WTC11 (cell line): Measurements from ENCODE around the gene LTBP3. TPM values are rescaled to one million over a fixed set of nuclear protein-coding genes. Genes with fewer than 3 reads are reported as not detected.

ENCODE experiments used
- ATAC-seq: fragments of 200-7000 bp; cut with Tn5 transposase; 2 replicates; pipeline ENCODE4 v1.10.0; 2021; ENCODE audit warnings: mild to moderate bottlenecking, moderate library complexity
- CTCF ChIA-PET: fragments of 300-600 bp; sonication (Branson Sonifier 250); formaldehyde crosslinking; loops from one replicate; lab custom pipeline; 2021; ENCODE audit warnings: antibody characterized with exemption; lab: Charles Lee
- POLR2A ChIA-PET: fragments of 350-600 bp; sonication (Branson Sonifier 250); formaldehyde crosslinking; loops from one replicate; lab custom pipeline; 2021; ENCODE audit warnings: antibody characterized with exemption; lab: Charles Lee
- DNase-seq: peaks from one replicate; pipeline ENCODE4 v3.0.0; 2021; ENCODE audit warnings: low spot score
- H3K27ac Mint-ChIP-seq: 2 replicates; pipeline ENCODE4 v1.8.0; 2021; ENCODE audit warnings: mixed read lengths
- H3K27me3 Mint-ChIP-seq: 2 replicates; pipeline ENCODE4 v1.8.0; 2021; ENCODE audit warnings: low read depth, mild to moderate bottlenecking, moderate library complexity, mixed read lengths
- H3K36me3 Mint-ChIP-seq: 2 replicates; pipeline ENCODE4 v1.8.0; 2021; ENCODE audit warnings: mixed read lengths
- H3K4me1 Mint-ChIP-seq: 2 replicates; pipeline ENCODE4 v1.8.0; 2022; ENCODE audit warnings: mixed read lengths
- H3K4me3 Mint-ChIP-seq: 2 replicates; pipeline ENCODE4 v1.8.0; 2021; ENCODE audit warnings: mild to moderate bottlenecking, moderate library complexity, mixed read lengths
- H3K9me3 Mint-ChIP-seq: 2 replicates; pipeline ENCODE4 v1.8.0; 2021; ENCODE audit warnings: mixed read lengths
- AR ChIP-seq: fragments of 250-450 bp; sonication (Bioruptor Pico); IDR thresholded peaks from 2 replicates; pipeline ENCODE4 v1.9.0; 2021; ENCODE audit warnings: mild to moderate bottlenecking
- ARID4B ChIP-seq: sonication (generic); formaldehyde crosslinking; IDR thresholded peaks from 2 replicates; pipeline ENCODE4 v1.8.0; 2023; ENCODE audit warnings: missing genetic modification reagents, mild to moderate bottlenecking, borderline replicate concordance
- CBFB ChIP-seq: sonication (generic); formaldehyde crosslinking; IDR thresholded peaks from 2 replicates; pipeline ENCODE4 v1.8.1; 2022; ENCODE audit warnings: mild to moderate bottlenecking, low read depth, missing genetic modification reagents
- CDX4 ChIP-seq: fragments of 250-450 bp; sonication (Bioruptor Pico); IDR thresholded peaks from 2 replicates; pipeline ENCODE4 v1.9.0; 2021; ENCODE audit warnings: moderate library complexity, mild to moderate bottlenecking, inconsistent platforms, borderline replicate concordance
- E2F4 ChIP-seq: sonication (generic); formaldehyde crosslinking; IDR thresholded peaks from 2 replicates; pipeline ENCODE4 v1.8.1; 2022; ENCODE audit warnings: low read depth, mild to moderate bottlenecking, moderate library complexity, missing genetic modification reagents, borderline replicate concordance
- EMX1 ChIP-seq: fragments of 250-450 bp; sonication (Bioruptor Pico); IDR thresholded peaks from 2 replicates; pipeline ENCODE4 v1.8.0; 2021; ENCODE audit warnings: mild to moderate bottlenecking
- ESRRA ChIP-seq: sonication (generic); formaldehyde crosslinking; IDR thresholded peaks from 2 replicates; pipeline ENCODE4 v1.8.1; 2022; ENCODE audit warnings: mild to moderate bottlenecking, missing genetic modification reagents, borderline replicate concordance
- FOXP4 ChIP-seq: sonication (generic); formaldehyde crosslinking; IDR thresholded peaks from 2 replicates; pipeline ENCODE4 v1.8.0; 2022; ENCODE audit warnings: mild to moderate bottlenecking, missing genetic modification reagents
- MYBL2 ChIP-seq: sonication (generic); formaldehyde crosslinking; IDR thresholded peaks from 2 replicates; pipeline ENCODE4 v1.8.1; 2023; ENCODE audit warnings: mild to moderate bottlenecking, moderate library complexity, missing genetic modification reagents
- NFE2L1 ChIP-seq: sonication (generic); formaldehyde crosslinking; IDR thresholded peaks from 2 replicates; pipeline ENCODE4 v1.8.1; 2023; ENCODE audit warnings: missing genetic modification reagents
- RELA ChIP-seq: sonication (generic); formaldehyde crosslinking; IDR thresholded peaks from 2 replicates; pipeline ENCODE4 v1.8.1; 2022; ENCODE audit warnings: missing genetic modification reagents, mild to moderate bottlenecking, borderline replicate concordance
- TCF7 ChIP-seq: sonication (generic); formaldehyde crosslinking; IDR thresholded peaks from 2 replicates; pipeline ENCODE4 v1.8.0; 2022; ENCODE audit warnings: mild to moderate bottlenecking, low read depth, missing genetic modification reagents, moderate library complexity
- TEAD4 ChIP-seq: sonication (generic); formaldehyde crosslinking; IDR thresholded peaks from 2 replicates; pipeline ENCODE4 v1.8.0; 2022; ENCODE audit warnings: mild to moderate bottlenecking, missing genetic modification reagents
- USF2 ChIP-seq: sonication (generic); formaldehyde crosslinking; IDR thresholded peaks from 2 replicates; pipeline ENCODE4 v1.8.1; 2023; ENCODE audit warnings: mild to moderate bottlenecking, missing genetic modification reagents, moderate library complexity
- ZNF317 ChIP-seq: sonication (generic); formaldehyde crosslinking; IDR thresholded peaks from 2 replicates; pipeline ENCODE4 v1.8.1; 2023; ENCODE audit warnings: low read depth, mild to moderate bottlenecking, moderate library complexity, missing genetic modification reagents, borderline replicate concordance
- ZNF396 ChIP-seq: fragments of 250-450 bp; sonication (Bioruptor Pico); IDR thresholded peaks from 2 replicates; pipeline ENCODE4 v1.8.0; 2021; ENCODE audit warnings: mild to moderate bottlenecking, moderate library complexity, borderline replicate concordance
- ZNF532 ChIP-seq: fragments of 250-450 bp; sonication (Bioruptor Pico); IDR thresholded peaks from 2 replicates; pipeline ENCODE4 v1.9.0; 2021; ENCODE audit warnings: mild to moderate bottlenecking, borderline replicate concordance
- ZSCAN18 ChIP-seq: fragments of 250-450 bp; sonication (Bioruptor Pico); IDR thresholded peaks from 2 replicates; pipeline ENCODE4 v2.1.2; 2022; ENCODE audit warnings: mild to moderate bottlenecking, moderate library complexity
- total RNA-seq: library from RNA; stranded (reverse); gene quantifications from 3 replicates; pipeline ENCODE4 v1.2.3, GENCODE V29; 2021

The LTBP3 gene
- total RNA-seq, 1 experiment from 2014 or later = 20.7 TPM

GRCh38 chr11:65563601-65564000 lies 5.4 kb upstream of the LTBP3 start:
- Mint-ChIP-seq H3K27ac (no peak overlapping the region), H3K9me3 (no peaks in the 10 kb centered on the region), H3K4me3 (no peak overlapping the region), H3K4me1 (peaks cover 28% of the 10 kb centered on the region), H3K27me3 (peaks cover 31% of the 10 kb centered on the region), H3K36me3 (0 out of 2 replicates have a peak, but pooled peaks cover 3% of the 10 kb centered on the region)
- no peak for ATAC-seq
- POLR2A ChIA-PET = interaction anchor here (1.2 kb wide), 1 partner anchor 23 kb away, joined by 4 read pairs; no protein-coding TSS in a partner anchor
- CTCF ChIA-PET = interaction anchor here (0.6 to 9.1 kb wide), 6 partner anchors 11 to 30 kb away, joined by 3 to 106 read pairs (median 36); partner anchors contain the start of gene KCNK7
- no peak for DNase-seq
- TF ChIP-seq NFE2L1 (CRISPR knock-in tag) = no peak
- no peak for TF ChIP-seq USF2 (CRISPR knock-in tag)
- TF ChIP-seq TEAD4 (CRISPR knock-in tag) = no peak
- TF ChIP-seq CDX4 (CRISPR knock-in tag) = no peak
- no peak for TF ChIP-seq ESRRA (CRISPR knock-in tag)
- TF ChIP-seq ZSCAN18 (CRISPR knock-in tag) = no peak
- TF ChIP-seq EMX1 (CRISPR knock-in tag) = no peak
- no peak for TF ChIP-seq ZNF396 (CRISPR knock-in tag)
- no peak for TF ChIP-seq ZNF532
- no peak for TF ChIP-seq RELA (CRISPR knock-in tag)
- TF ChIP-seq E2F4 (CRISPR knock-in tag) = no peak
- no peak for TF ChIP-seq CBFB
- no peak for TF ChIP-seq TCF7
- no peak for TF ChIP-seq ARID4B (CRISPR knock-in tag)
- no peak for TF ChIP-seq MYBL2 (CRISPR knock-in tag)
- no peak for TF ChIP-seq AR (CRISPR knock-in tag)
- no peak for TF ChIP-seq FOXP4 (CRISPR knock-in tag)
- TF ChIP-seq ZNF317 (CRISPR knock-in tag) = no peak
